A673 (cell line): ENCODE measurements around the gene EPS15.
"Not testable (repeated sequence)": the region's sequence is repeated elsewhere in the genome, so short reads cannot be mapped to it uniquely, and the experiment has no call there.

Source experiments
- CTCF ChIP-seq: fragments of 300-800, 200-600 bp; sonication (generic); conservative IDR thresholded peaks from 2 replicates; pipeline ENCODE4 v1.5.1; 2017; ENCODE audit warnings: low read depth, mild to moderate bottlenecking, antibody characterized with exemption, low read length, moderate library complexity, mixed read lengths
- EZH2 ChIP-seq: fragments of 200-600 bp; sonication (generic); IDR thresholded peaks from 2 replicates; pipeline ENCODE4 v1.6.1; 2017; ENCODE audit warnings: borderline replicate concordance, low read depth, mild to moderate bottlenecking, mixed read lengths, antibody characterized with exemption, low read length; ENCODE audit not compliant: poor library complexity, severe bottlenecking

DNA sequence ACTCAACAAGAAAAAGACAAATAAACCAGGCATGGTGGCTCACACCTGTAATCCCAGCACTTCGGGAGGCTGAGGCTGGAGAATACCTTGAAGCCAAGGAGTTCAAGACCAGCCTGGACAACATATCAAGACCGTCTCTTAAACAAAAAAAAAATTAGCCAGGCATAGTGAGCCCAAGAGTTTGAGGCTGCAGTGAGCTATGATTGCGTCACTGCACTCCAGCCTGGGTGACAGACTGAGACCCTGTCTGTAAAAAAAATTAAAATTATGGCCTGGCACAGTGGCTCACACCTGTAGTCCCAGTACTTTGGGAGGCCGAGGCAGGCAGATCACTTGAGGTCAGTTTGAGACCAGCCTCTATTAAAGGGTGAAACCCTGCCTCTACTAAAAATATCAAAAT lies 11.4 kb upstream of the EPS15 start:
- TF ChIP-seq CTCF, EZH2: not testable (repeated sequence)
